Keratinocyte (primary cell): ENCODE results near the gene PI4KA. TPM values are rescaled to one million over a fixed set of nuclear protein-coding genes. Genes with fewer than 3 reads are reported as not detected.
A peak's percentile ranks its signal among the peaks of the same experiment; 100 is the strongest.
"Not testable (repeated sequence)": the region's sequence is repeated elsewhere in the genome, so short reads cannot be mapped to it uniquely, and the experiment has no call there.

Experiments
- DNase-seq: peaks from one replicate; pipeline ENCODE4 v3.0.0-alpha.2; 2011; ENCODE audit warnings: low read depth, missing footprints, low spot score
- FAIRE-seq: peaks from 2 replicates; lab custom pipeline; 2011; peaks lifted over from hg19 to GRCh38; lab: Jason Lieb, UNC
- H2AFZ ChIP-seq: 2 replicates; pipeline ENCODE4 v1.6.0; 2012; ENCODE audit warnings: low read length, control low read depth, inconsistent platforms; ENCODE audit not compliant: control insufficient read depth
- H3K27ac ChIP-seq: 2 replicates; pipeline ENCODE4 v1.5.1; 2011; ENCODE audit warnings: low read length; ENCODE audit not compliant: control insufficient read depth, insufficient read depth
- H3K27me3 ChIP-seq: 3 replicates; pipeline ENCODE4 v1.6.0; 2011; ENCODE audit warnings: low read length; ENCODE audit not compliant: control insufficient read depth, insufficient read depth; ENCODE audit errors: extremely low read depth
- H3K36me3 ChIP-seq, 2 experiments: 2 replicates in 1 of 2; 3 replicates in 1 of 2; pipeline ENCODE4 v1.5.1; 2011; ENCODE audit warnings: low read length in 2 of 2, mild to moderate bottlenecking in 1 of 2; ENCODE audit not compliant: control insufficient read depth in 2 of 2, insufficient read depth in 2 of 2; ENCODE audit errors: extremely low read depth in 1 of 2
- H3K4me1 ChIP-seq: 3 replicates; pipeline ENCODE4 v1.5.1; 2011; ENCODE audit warnings: low read length; ENCODE audit not compliant: control insufficient read depth, insufficient read depth; ENCODE audit errors: extremely low read depth
- H3K4me2 ChIP-seq: 3 replicates; pipeline ENCODE4 v1.6.0; 2011; ENCODE audit warnings: low read depth, low read length; ENCODE audit not compliant: control insufficient read depth, insufficient read depth; ENCODE audit errors: extremely low read depth
- H3K4me3 ChIP-seq, 3 experiments: fragments of 200-600 bp in 1 of 3; sonication (generic) in 1 of 3; 2 replicates in 2 of 3; 3 replicates in 1 of 3; pipeline ENCODE4 v1.5.1; 2011 to 2016; ENCODE audit warnings: low read length in 3 of 3, mild to moderate bottlenecking in 3 of 3, control low read depth in 2 of 3, inconsistent platforms in 1 of 3, low read depth in 1 of 3, mixed read lengths in 1 of 3, mixed run types in 1 of 3, moderate library complexity in 1 of 3; ENCODE audit not compliant: control insufficient read depth in 2 of 3, insufficient read depth in 2 of 3; ENCODE audit errors: extremely low read depth in 1 of 3
- H3K79me2 ChIP-seq: 2 replicates; pipeline ENCODE4 v1.6.0; 2012; ENCODE audit warnings: low read length; ENCODE audit not compliant: control insufficient read depth, insufficient read depth
- H3K9ac ChIP-seq: 3 replicates; pipeline ENCODE4 v1.6.0; 2011; ENCODE audit warnings: low read length; ENCODE audit not compliant: control insufficient read depth, insufficient read depth; ENCODE audit errors: extremely low read depth
- H3K9me1 ChIP-seq: 3 replicates; pipeline ENCODE4 v1.6.0; 2011; ENCODE audit warnings: low read length; ENCODE audit not compliant: control insufficient read depth, insufficient read depth; ENCODE audit errors: extremely low read depth
- H3K9me3 ChIP-seq: 2 replicates; pipeline ENCODE4 v1.5.1; 2012; ENCODE audit warnings: low read depth, low read length; ENCODE audit not compliant: control insufficient read depth
- H4K20me1 ChIP-seq: 3 replicates; pipeline ENCODE4 v1.6.0; 2011; ENCODE audit warnings: low read length; ENCODE audit not compliant: control insufficient read depth, insufficient read depth; ENCODE audit errors: extremely low read depth
- EZH2 ChIP-seq: IDR thresholded peaks from one replicate; pipeline ENCODE4 v1.6.1; 2012; ENCODE audit warnings: inconsistent platforms, mild to moderate bottlenecking, low read length, moderate library complexity
- dilution Hi-C: fragments of 300-500 bp; cut with MboI; formaldehyde crosslinking; loops from one replicate; pipeline ENCODE4 v1.7.0; 2020; ENCODE audit warnings: low sequenced_read_pairs; ENCODE audit not compliant: extremely low pct_ligation_motif_present
- polyA plus RNA-seq, 5 experiments: library from polyadenylated mRNA; depleted of rRNA in 3 of 5; stranded (reverse) in 3 of 5; stranded (forward) in 1 of 5; unstranded in 1 of 5; fragments of >200 nt; gene quantifications; 1 replicate in 1 of 5; 2 replicates in 3 of 5; 3 replicates in 1 of 5; pipeline versions ENCODE4 v1.2.1 to v1.2.3, GENCODE V29; 2011 to 2012; ENCODE audit warnings: missing spikeins in 2 of 5, low read depth in 1 of 5, low replicate concordance in 1 of 5
- TF ChIP-seq, protein P1 (sequence below), 3 experiments: IDR thresholded peaks in 1 of 3; conservative IDR thresholded peaks in 1 of 3; optimal IDR thresholded peaks in 1 of 3; 2 replicates in 2 of 3; 3 replicates in 1 of 3; pipeline versions ENCODE3 to v1.5.1; 2011; ENCODE audit warnings: low read length in 3 of 3, mild to moderate bottlenecking in 3 of 3, moderate library complexity in 2 of 3, control low read depth in 1 of 3, inconsistent platforms in 1 of 3; ENCODE audit not compliant: insufficient read depth in 2 of 3; ENCODE audit errors: extremely low read depth in 1 of 3

PI4KA gene
- polyA plus RNA-seq, 1 donor (not counting 4 experiments of a cell fraction or from before 2014, with no cell fraction given), result 13.6 TPM

DNA sequence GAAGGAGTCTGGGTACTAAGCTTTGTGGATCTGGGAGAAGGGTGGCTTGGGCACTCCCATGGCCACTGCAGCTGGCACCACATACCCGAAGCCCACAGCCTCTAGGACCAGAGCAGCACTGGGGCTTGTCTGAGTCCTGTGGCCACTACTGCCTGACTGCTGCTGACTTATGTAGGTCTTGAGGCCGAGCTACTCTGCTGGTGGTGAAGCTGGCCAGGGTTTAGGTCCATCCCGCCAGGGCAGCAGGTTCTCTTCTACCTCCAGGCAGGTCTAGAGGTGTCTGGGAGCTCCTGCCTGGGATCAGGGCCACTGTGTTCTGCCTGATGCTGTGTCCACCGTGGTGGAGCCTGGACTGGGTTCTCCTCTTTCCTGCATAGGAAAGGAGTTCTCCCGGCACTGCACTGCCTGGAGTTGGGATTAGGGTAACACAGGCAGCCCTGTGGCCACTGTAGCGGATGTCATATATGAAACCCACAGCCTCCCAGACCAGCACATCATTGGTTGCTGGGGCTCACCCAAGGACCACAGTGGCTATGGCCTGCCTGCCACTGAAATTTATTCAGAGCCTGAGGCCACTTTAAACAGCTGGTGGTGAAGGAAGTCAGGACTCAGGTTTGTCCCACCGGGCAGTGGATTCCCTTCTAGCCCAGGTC is 194.5 kb downstream of the PI4KA start:
- no peak overlapping the region for H3K9ac ChIP-seq
- no peak overlapping the region for H3K27ac ChIP-seq
- no peak for FAIRE-seq
- DNase-seq, result no peak
- TF ChIP-seq, protein P1, sequence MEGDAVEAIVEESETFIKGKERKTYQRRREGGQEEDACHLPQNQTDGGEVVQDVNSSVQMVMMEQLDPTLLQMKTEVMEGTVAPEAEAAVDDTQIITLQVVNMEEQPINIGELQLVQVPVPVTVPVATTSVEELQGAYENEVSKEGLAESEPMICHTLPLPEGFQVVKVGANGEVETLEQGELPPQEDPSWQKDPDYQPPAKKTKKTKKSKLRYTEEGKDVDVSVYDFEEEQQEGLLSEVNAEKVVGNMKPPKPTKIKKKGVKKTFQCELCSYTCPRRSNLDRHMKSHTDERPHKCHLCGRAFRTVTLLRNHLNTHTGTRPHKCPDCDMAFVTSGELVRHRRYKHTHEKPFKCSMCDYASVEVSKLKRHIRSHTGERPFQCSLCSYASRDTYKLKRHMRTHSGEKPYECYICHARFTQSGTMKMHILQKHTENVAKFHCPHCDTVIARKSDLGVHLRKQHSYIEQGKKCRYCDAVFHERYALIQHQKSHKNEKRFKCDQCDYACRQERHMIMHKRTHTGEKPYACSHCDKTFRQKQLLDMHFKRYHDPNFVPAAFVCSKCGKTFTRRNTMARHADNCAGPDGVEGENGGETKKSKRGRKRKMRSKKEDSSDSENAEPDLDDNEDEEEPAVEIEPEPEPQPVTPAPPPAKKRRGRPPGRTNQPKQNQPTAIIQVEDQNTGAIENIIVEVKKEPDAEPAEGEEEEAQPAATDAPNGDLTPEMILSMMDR (optimal IDR thresholded peaks at IDR 0.05 in 1 of 3, IDR thresholded peaks at IDR 0.05 in 1 of 3, conservative IDR thresholded peaks at IDR 0.05 in 1 of 3; ENCODE audit: extremely low read depth in 1 of 3, insufficient read depth in 2 of 3, low read length in 3 of 3), result no peak
- no peak for TF ChIP-seq EZH2
- H2AFZ ChIP-seq, result no peak overlapping the region
- no peaks in the 10 kb centered on the region for H4K20me1 ChIP-seq
- no peak overlapping the region for H3K4me3 ChIP-seq
- dilution Hi-C loops, result no loop called here
- H3K36me3 ChIP-seq, result no peaks in the 10 kb centered on the region
- peaks cover 7% of the 10 kb centered on the region for H3K4me1 ChIP-seq
- H3K9me3 ChIP-seq, result no peaks in the 10 kb centered on the region
- no peaks in the 10 kb centered on the region for H3K79me2 ChIP-seq
- H3K27me3 ChIP-seq, result peaks cover 3% of the 10 kb centered on the region
- H3K9me1 ChIP-seq, result no peaks in the 10 kb centered on the region
- no peak overlapping the region for H3K4me2 ChIP-seq

DNA sequence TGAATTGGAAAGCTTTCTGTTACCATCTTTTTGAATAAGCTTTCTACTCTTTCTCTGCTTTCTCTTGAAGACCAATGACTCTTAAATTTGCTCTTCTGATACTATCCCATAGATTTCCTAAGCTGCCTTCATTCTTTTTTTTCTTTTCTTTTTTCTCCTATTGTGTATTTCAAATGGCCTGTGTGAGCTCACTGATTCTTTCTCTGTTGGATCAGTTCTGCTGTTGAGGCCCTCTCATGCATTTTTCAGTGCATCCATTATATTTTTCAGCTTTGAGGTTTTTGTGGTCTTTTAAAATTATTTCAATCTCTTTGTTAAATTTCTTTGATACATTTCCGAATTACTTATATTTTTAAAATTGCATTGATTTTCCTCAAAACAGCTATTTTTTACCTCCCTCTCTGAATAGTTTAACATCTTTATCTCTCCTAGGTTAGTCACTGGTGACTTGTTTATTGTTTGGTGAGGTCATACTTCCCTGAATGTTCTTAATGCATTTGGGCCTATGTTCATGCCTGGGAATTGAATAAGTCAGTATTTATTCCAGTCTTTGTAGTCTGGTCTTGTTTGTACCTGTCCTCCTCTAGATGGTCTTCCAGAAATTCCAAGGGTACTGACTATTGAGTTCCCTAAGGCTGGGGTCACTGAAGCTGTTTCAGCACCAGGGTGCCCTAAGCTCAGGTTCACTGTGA is 195.3 kb downstream of the PI4KA start:
- peaks cover 7% of the 10 kb centered on the region for H3K4me1 ChIP-seq
- TF ChIP-seq, protein P1 (optimal IDR thresholded peaks at IDR 0.05 in 1 of 3, IDR thresholded peaks at IDR 0.05 in 1 of 3, conservative IDR thresholded peaks at IDR 0.05 in 1 of 3; ENCODE audit: extremely low read depth in 1 of 3, insufficient read depth in 2 of 3, low read length in 3 of 3), result no peak
- no peak for TF ChIP-seq EZH2
- H3K4me2 ChIP-seq, result no peak overlapping the region
- no peaks in the 10 kb centered on the region for H4K20me1 ChIP-seq
- FAIRE-seq (no peak), DNase-seq (peak; percentile 38)
- no peak overlapping the region for H3K27ac ChIP-seq
- H3K79me2 ChIP-seq, result no peaks in the 10 kb centered on the region
- H3K36me3 ChIP-seq, result no peaks in the 10 kb centered on the region
- H3K27me3 ChIP-seq, result peaks cover 8% of the 10 kb centered on the region
- no peaks in the 10 kb centered on the region for H3K9me1 ChIP-seq
- dilution Hi-C loops, result no loop called here
- no peak overlapping the region for H3K9ac ChIP-seq
- no peak overlapping the region for H2AFZ ChIP-seq
- no peak overlapping the region for H3K4me3 ChIP-seq
- H3K9me3 ChIP-seq, result no peaks in the 10 kb centered on the region

DNA sequence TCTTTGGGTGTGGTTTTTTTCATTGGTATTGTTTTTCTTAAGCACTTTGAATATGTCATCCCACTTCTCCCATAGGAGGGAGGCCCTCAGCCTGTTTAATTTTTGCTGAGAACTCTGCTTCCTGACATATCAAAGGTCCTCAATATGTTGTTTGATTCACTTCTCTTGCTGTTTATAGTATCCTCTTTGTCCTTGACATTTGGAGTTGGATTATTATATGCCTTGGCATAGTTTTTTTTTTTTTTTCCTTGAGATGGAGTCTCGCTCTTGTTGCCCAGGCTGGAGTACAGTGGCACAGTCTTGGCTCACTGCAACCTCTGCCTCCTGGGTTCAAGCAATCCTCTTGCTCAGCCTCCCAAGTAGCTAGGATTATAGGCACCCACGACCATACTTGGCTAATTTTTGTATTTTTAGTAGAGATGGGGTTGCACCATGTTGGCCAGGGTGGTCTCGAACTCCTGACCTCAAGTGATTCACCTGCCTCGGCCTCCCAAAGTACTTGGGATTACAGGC is 196.0 kb downstream of the PI4KA start:
- DNase-seq, H3K27ac ChIP-seq, H3K4me3 ChIP-seq, H2AFZ ChIP-seq, H3K9me3 ChIP-seq, H3K36me3 ChIP-seq, H3K9ac ChIP-seq, H3K79me2 ChIP-seq, H3K4me1 ChIP-seq, FAIRE-seq, H4K20me1 ChIP-seq, H3K27me3 ChIP-seq, H3K4me2 ChIP-seq, dilution Hi-C loops, H3K9me1 ChIP-seq: not testable (repeated sequence)
